ENCODE data around the gene KRT82. TPM values are rescaled to one million over a fixed set of nuclear protein-coding genes. Genes with fewer than 3 reads are reported as not detected.

KRT82 gene
- total and polyA plus RNA-seq, 2 of the 8 experiments (the other 6 are each of a cell fraction or from before 2014, with no cell fraction given): not detected

- H3K79me1 ChIP-seq (ENCODE audit: low read depth, low read length): no peaks in the 10 kb centered on the region
- no peak overlapping the region for H2BK120ac ChIP-seq (replicated peaks; ENCODE audit: low read depth, low read length)
- H2BK15ac ChIP-seq (ENCODE audit: low read length): no peak overlapping the region
- H3K23ac ChIP-seq (ENCODE audit: insufficient read length): no peak overlapping the region
- no peak overlapping the region for H2AK5ac ChIP-seq (ENCODE audit: low read depth, low read length)
- H3K4me2 ChIP-seq (ENCODE audit: insufficient read depth in 1 of 2, low read depth in 2 of 2, low read length in 2 of 2): no peak overlapping the region
- no peak overlapping the region for H3K18ac ChIP-seq (ENCODE audit: extremely low read depth, low read length)
- H4K8ac ChIP-seq (ENCODE audit: extremely low read depth, insufficient read depth, low read length): no peak overlapping the region
- H3K27me3 ChIP-seq (replicated peaks in 1 of 4; ENCODE audit: control insufficient read depth in 3 of 4, extremely low read depth in 1 of 4, insufficient read depth in 3 of 4, low read length in 3 of 4): no peaks in the 10 kb centered on the region
- no peak overlapping the region for H3K9ac ChIP-seq (replicated peaks in 1 of 4; ENCODE audit: extremely low read depth in 1 of 4, low read depth in 3 of 4, low read length in 3 of 4)
- FAIRE-seq: no peak
- no peak overlapping the region for H2BK12ac ChIP-seq (ENCODE audit: low read depth, low read length)
- H3K4ac ChIP-seq (replicated peaks; ENCODE audit: insufficient read length, low read depth, low read length): no peak overlapping the region
- no peak for DNase-seq (ENCODE audit: low read depth in 1 of 2, low spot score in 2 of 2)
- H3K4me1 ChIP-seq (replicated peaks in 1 of 4; ENCODE audit: control insufficient read depth in 3 of 4, insufficient read depth in 4 of 4, low read length in 3 of 4): no peaks in the 10 kb centered on the region
- WGBS, 2 experiments (ENCODE audit: extremely low coverage in 1 of 2, insufficient coverage in 1 of 2, insufficient read length in 1 of 2, insufficient replicate concordance in 2 of 2, low coverage in 1 of 2, low lambda C conversion rate in 2 of 2, missing lambda C conversion rate in 1 of 2): 89% methylated on average over 2 of the region's 2 CpGs; no CpG with 5 or more reads in 1 of the 2 experiments
- H2BK5ac ChIP-seq (ENCODE audit: low read depth, low read length): no peak overlapping the region
- H3K79me2 ChIP-seq (ENCODE audit: control insufficient read depth in 1 of 2, insufficient read depth in 2 of 2, low read length in 2 of 2): no peaks in the 10 kb centered on the region
- H2BK20ac ChIP-seq (ENCODE audit: low read length): no peak overlapping the region
- no peaks in the 10 kb centered on the region for H4K20me1 ChIP-seq (replicated peaks in 1 of 2; ENCODE audit: control insufficient read depth in 1 of 2, insufficient read depth in 2 of 2, low read length in 2 of 2)
- no peak overlapping the region for H3K4me3 ChIP-seq (ENCODE audit: extremely low read depth in 1 of 4, insufficient read depth in 2 of 4, low read depth in 3 of 4, low read length in 4 of 4)
- no peak overlapping the region for H3K56ac ChIP-seq (replicated peaks; ENCODE audit: insufficient read length, low read depth, low read length)
- no peak overlapping the region for H4K91ac ChIP-seq (replicated peaks; ENCODE audit: insufficient read length, low read length)
- H3K9me3 ChIP-seq (ENCODE audit: insufficient read depth in 2 of 2, low read depth in 1 of 2, low read length in 1 of 2): no peaks in the 10 kb centered on the region; a peak in 1 of 4 replicates
- CTCF ChIA-PET (ENCODE audit: partially characterized antibody): interaction anchor here (1.6 to 10.7 kb wide), 6 partner anchors 10 to 196 kb away, joined by 6 to 88 read pairs (median 6); no protein-coding TSS in a partner anchor
- H3K27ac ChIP-seq (ENCODE audit: low read depth, low read length): no peak overlapping the region
- no peak overlapping the region for H3K14ac ChIP-seq (ENCODE audit: insufficient read length)
- H3K36me3 ChIP-seq (ENCODE audit: control insufficient read depth in 2 of 4, insufficient read depth in 4 of 4, low read length in 3 of 4): no peaks in the 10 kb centered on the region
- H2AFZ ChIP-seq (ENCODE audit: low read length): no peak overlapping the region
- no peaks in the 10 kb centered on the region for H3K23me2 ChIP-seq (ENCODE audit: low read depth, low read length)
- H4K5ac ChIP-seq (ENCODE audit: insufficient read length, low read depth, low read length): no peak overlapping the region
- POLR2A ChIA-PET (ENCODE audit: partially characterized antibody): no interaction called here
- TF ChIP-seq RNF2 (IDR thresholded peaks at IDR 0.05; ENCODE audit: borderline replicate concordance, low read depth, low read length, missing control alignments, poor library complexity, severe bottlenecking): no peak
- TF ChIP-seq CBX8 (IDR thresholded peaks at IDR 0.05; ENCODE audit: borderline replicate concordance, low read depth, low read length): no peak
- TF ChIP-seq MAFK (IDR thresholded peaks at IDR 0.05; ENCODE audit: low read depth, low read length): no peak
- no peak for TF ChIP-seq SP2 (IDR thresholded peaks at IDR 0.05; ENCODE audit: low read length)
- no peak for TF ChIP-seq SP1 (IDR thresholded peaks at IDR 0.05; ENCODE audit: low read depth, low read length)
- no peak for TF ChIP-seq PHF8 (conservative IDR thresholded peaks at IDR 0.05; ENCODE audit: low read depth, low read length)
- TF ChIP-seq SRF (IDR thresholded peaks at IDR 0.05; ENCODE audit: low read depth, low read length): no peak
- no peak for TF ChIP-seq JUND (IDR thresholded peaks at IDR 0.05; ENCODE audit: low read length)
- TF ChIP-seq RBBP5 (IDR thresholded peaks at IDR 0.05; ENCODE audit: borderline replicate concordance, low read depth, low read length): no peak
- TF ChIP-seq KDM5A (IDR thresholded peaks at IDR 0.05; ENCODE audit: low read length): no peak
- no peak for TF ChIP-seq CBX5 (IDR thresholded peaks at IDR 0.05; ENCODE audit: low read depth, low read length)
- TF ChIP-seq BCL11A (IDR thresholded peaks at IDR 0.05; ENCODE audit: low read depth in 2 of 2, low read length in 2 of 2): no peak
- no peak for TF ChIP-seq SIN3A (conservative IDR thresholded peaks at IDR 0.05 in 1 of 2, IDR thresholded peaks at IDR 0.05 in 1 of 2; ENCODE audit: low read depth in 1 of 2, low read length in 2 of 2)
- no peak for TF ChIP-seq EGR1 (IDR thresholded peaks at IDR 0.05; ENCODE audit: borderline replicate concordance, low read depth, low read length)
- TF ChIP-seq EZH2 (IDR thresholded peaks at IDR 0.05; ENCODE audit: low read depth, low read length, severe bottlenecking): no peak
Measured at GRCh38 chr12:52352951-52353350, 53.2 kb downstream of the KRT82 start.
